IPS DF 19.7 (cell line): Measurements from ENCODE around the gene PALM3.

Experiments
- DNase-seq: peaks from one replicate; pipeline ENCODE4 v3.0.0-alpha.2; 2013; ENCODE audit warnings: low read depth, low spot score

Gene PALM3

DNA sequence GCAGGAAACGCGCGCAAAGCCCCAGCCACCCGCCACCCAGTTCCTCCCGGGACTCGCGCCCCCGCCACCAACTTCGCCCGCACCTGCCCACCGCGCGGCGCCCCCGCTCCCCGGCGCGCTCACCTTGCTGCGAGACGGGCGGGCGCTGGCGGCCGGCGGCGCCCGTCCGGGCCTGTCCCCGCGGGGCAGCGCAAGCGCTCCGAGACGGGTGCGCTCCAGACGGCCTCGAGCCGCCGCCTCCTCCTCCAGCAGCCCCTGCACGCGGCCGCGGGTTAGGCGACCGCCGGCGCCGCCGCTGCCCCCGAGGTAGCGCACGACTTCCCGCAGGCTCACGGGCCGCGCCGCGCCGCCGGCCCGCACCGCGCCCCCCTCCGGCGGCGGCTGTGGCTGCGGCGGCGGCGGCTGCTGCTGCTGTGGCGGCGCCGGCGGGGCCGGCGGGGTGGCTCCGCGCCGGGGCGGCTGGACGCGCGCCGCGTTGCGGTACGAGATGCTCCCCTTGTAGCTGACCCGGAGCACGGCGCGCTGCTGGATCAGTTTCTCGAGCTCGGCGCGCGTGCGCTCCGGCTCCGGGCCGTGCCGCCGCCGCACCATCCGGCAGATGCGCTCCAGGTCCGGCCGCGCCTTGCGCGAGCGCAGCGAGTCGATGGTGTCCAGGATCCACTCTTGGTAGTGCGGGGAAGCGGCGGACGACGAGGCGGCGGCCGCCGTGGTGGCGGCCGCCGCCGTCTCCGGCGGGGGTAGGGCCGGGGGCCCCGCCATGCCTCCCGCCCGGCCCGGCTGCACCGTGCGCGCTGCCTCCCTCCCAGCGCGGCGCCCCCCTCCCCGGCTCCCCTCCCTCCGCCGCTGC, 28.0 kb upstream of the PALM3 start:
- DNase-seq: no peak

- no peak for DNase-seq
Observed at GRCh38 chr19:14089412-14089661, 27.5 kb upstream of the PALM3 start.

DNA sequence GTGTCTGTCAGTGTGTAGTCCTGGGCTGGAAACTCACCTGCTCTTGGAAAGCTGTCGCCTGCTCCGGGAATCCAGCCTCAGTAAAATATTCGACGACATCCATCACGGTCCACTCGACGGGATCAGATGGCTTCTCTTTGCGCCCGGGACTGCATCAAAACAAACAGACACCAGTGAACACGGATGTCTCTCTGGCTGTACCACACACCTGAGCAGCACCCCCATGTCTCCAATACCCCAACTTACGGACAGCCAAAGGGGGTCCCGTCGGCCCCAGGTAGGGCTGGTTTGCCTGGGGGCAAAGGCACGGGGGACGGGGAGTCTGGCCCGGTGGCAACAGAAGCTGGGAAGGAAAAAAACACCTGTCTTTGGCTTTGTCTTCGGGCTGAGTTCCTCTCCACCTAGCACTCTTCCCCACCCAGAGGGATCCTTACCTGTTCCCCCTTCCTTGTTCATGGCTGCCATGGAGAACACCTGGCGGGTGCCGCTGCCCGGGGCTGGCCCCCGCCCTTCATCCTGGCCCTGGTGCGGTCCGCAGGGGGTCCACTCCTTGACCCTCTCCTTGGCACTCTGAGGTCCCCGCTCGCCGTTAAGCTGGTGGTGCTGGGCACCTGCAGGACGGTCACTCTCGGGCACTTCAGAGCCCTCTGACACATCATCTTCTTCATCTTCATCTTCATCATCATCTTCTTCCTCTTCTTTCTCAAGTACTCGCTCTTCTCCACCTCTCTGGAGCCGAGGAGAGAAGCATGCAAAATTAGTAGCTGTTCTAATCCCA, 26.9 kb upstream of the PALM3 start:
- no peak for DNase-seq

- no peak for DNase-seq
Observed at GRCh38 chr19:14086098-14086497, 24.2 kb upstream of the PALM3 start.

DNA sequence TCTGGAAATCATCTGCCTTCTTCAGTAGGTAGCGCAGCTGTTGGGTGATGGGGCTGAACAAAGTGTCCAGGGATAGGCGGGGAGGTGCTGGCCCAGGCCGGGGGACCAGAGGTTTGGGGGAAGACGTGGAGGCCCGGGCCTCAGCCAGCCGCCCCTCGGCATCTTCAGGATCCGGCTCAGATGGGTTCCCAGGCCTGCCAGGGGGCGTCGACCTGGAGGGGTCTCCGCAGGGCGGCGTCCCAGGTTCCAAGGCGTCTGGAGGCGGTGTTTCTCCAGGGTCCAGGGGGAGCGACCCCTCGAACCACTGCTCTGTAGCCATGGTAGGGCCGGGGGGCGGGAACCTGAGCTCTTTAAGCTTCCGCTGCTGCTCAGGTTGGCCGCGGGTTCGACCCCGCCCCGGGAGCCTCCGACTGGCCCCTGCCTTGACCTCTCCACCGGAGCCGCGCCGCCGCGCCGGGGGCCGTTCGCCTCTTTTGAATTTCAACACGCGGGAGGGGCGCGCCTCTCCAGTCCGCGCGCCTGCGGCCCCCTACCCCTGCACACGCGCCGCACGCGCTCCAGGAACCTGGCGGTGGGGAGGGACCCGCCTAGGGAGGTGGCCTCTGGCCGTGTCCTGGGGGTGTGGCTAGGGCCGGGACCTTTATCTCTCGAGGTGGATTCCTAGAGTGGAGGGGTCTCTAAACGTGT, 23.6 kb upstream of the PALM3 start, which contains the start of gene C19orf67:
Gene C19orf67, minus strand, starts transcription at position 475 of the 687 bp plus-strand sequence. Its CDS starts 156 bp downstream, at position 319.
- no peak for DNase-seq

GRCh38 chr19:14082675-14082960, 20.7 kb upstream of the PALM3 start:
- DNase-seq: no peak

DNA sequence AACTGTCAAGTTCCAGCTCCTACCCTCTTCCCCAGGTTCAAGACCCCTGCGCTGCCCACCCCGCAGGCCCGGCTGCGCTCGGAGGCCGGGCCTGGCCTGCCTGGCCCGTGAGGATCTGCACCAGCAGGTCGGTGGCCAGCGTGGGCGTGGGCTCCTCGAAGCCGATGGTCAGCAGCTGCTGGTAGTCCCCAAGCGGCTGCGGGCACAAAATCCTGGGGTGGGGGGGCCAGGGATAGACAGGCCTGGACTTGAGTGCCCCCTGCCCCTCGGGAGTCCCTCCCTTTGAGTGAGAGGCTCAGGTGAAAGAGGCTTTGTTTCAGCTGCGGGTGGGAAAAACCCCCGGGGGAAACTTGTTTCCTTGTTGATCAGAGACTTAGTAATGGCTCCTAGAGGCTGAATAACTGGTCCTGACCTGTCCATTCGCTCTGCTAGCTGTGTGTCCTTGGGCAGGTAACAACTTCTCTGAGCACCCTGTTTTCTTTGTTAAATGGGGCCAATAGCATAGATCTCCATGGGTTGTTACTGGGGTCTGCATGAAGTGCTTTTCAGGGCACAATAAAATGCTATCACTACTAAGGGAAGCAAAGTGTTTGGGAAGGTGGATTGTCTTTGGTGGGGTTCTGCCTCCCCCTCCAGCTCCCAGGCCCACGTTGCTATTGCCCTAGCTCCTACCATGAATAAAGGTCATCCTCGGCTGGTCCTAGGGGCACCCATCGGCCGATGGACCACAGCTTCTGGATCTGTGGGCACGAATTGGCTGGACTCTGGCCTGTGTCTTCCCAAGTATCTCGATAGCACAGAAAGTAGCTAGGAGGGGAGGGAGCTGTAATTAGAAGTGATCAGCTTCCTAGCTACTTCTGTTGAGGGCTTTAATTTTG, 20.2 kb upstream of the PALM3 start:
- DNase-seq: no peak

GRCh38 chr19:14080887-14081796, 19.3 kb upstream of the PALM3 start:
- peak; percentile 99 for DNase-seq

DNA sequence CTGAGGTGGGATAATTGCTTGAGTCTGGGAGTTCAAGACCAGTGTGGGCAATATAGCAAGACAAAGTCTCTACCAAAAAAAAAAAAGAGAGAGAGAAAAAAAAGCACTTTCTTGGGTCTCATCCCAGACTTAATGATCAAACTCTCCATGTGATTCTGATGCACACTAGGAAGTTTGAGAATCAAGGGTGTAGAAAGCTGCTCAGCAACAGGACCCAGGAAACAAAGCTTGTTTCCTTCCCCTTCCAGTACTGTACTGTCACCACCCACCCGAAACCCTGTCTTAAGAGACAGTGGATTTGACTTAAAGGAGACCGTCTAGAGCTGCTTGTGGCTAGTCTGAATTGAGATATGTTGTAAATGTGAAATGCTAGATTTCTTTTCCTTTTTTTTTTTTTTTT, 16.5 kb upstream of the PALM3 start:
- no peak for DNase-seq

GRCh38 chr19:14073925-14074838, 12.3 kb upstream of the PALM3 start:
- DNase-seq: no peak

DNA sequence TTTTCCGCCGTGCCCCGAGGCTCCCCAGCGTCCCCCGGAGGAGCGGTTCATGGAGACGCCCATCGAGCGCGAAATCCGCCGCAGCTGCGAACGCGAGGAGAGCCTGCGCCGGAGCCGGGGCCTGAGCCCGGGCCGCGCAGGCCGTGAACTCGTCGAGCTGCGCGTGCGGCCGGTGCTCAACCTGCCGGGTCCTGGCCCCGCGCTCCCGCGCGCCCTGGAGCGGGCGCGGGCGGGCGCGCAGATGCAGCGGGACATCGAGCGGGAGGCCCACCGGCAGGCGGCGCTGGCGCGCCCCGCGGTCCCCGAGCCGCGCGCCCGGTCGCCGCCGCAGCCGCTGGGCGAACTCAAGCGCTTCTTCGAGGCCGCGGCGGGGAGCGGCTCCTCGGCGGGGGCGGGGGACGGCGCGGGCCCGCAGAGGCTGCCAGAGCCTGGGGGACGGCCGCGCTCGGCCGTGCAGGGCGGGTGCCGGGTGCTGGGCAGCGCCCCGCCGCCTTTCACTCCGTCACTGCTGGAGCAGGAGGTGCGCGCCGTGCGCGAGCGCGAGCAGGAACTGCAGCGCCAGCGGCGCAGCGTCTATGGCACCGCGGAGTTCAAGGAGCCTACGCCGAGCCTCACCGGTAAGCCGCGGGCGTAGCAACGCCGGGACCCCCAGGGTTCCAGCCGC, 11.5 kb upstream of the PALM3 start:
- no peak for DNase-seq

- no peak for DNase-seq
Observed at GRCh38 chr19:14072535-14073260, 10.8 kb upstream of the PALM3 start, which contains the start of gene MISP3. MISP3 (plus strand) TSS chr19:14072786; CDS start chr19:14073310, 524 bp downstream.

DNA sequence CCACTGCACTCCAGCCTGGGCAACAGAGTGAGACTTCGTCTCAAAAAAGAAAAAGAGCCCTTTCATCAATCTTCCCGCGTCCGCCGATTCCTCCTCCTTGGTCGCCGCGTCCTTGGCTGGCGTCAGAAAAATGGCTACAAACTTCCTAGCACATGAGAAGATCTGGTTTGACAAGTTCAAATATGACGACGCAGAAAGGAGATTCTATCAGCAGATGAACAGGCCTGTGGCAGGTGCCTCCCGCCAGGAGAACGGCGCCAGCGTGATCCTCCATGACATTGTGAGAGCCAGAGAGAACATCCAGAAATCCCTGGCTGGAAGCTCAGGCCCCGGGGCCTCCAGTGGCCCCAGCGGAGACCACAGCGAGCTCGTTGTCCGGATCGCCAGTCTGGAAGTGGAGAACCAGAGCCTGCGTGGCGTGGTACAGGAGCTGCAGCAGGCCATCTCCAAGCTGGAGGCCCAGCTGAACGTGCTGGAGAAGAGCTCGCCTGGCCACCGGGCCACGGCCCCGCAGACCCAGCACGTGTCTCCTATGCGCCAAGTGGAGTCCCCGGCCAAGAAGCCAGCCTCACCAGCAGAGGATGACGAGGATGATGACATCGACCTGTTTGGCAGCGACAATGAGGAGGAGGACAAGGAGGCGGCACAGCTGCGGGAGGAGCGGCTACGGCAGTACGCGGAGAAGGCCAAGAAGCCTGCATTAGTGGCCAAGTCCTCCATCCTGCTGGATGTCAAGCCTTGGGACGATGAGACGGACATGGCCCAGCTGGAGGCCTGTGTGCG, 8.6 kb upstream of the PALM3 start:
- DNase-seq: no peak

GRCh38 chr19:14066134-14066533, 4.3 kb upstream of the PALM3 start:
- DNase-seq: no peak

- DNase-seq: no peak
Observed at GRCh38 chr19:14063105-14063504, 1.2 kb upstream of the PALM3 start.

- DNase-seq: no peak
Observed at GRCh38 chr19:14062558-14062855, 631 bp upstream of the PALM3 start.

- DNase-seq: no peak
Observed at GRCh38 chr19:14061081-14061749, 661 bp downstream of the PALM3 start.
